HepG2 (cell line): ENCODE measurements around the gene IP6K3. TPM values are rescaled to one million over a fixed set of nuclear protein-coding genes. Genes with fewer than 3 reads are reported as not detected.

Source experiments
- CREB1 ChIP-seq, 2 experiments: fragments of 450-650 bp in 1 of 2; IDR thresholded peaks; 2 replicates each; pipeline ENCODE4 v1.6.1; 2016 to 2017; ENCODE audit warnings: control low read depth in 1 of 2, mild to moderate bottlenecking in 1 of 2, missing compliant biosample characterization in 1 of 2, missing genetic modification characterization in 1 of 2
- FOSL1 ChIP-seq: sonication (generic); formaldehyde crosslinking; IDR thresholded peaks from 2 replicates; pipeline ENCODE4 v1.9.0; 2021; ENCODE audit warnings: missing genetic modification reagents, borderline replicate concordance
- MED8 ChIP-seq: sonication (generic); formaldehyde crosslinking; IDR thresholded peaks from 2 replicates; pipeline ENCODE4 v1.8.1; 2023; ENCODE audit warnings: mild to moderate bottlenecking, missing genetic modification reagents; ENCODE audit not compliant: insufficient replicate concordance
- MEF2D ChIP-seq: sonication (generic); formaldehyde crosslinking; IDR thresholded peaks from 2 replicates; pipeline ENCODE4 v1.5.1; 2020; ENCODE audit warnings: mild to moderate bottlenecking, missing genetic modification reagents
- NFRKB ChIP-seq: fragments of 450-650 bp; IDR thresholded peaks from 2 replicates; pipeline ENCODE4 v1.6.1; 2017
- PRPF4 ChIP-seq: fragments of 200-400 bp; formaldehyde crosslinking; IDR thresholded peaks from 2 replicates; pipeline ENCODE4 v1.6.1; 2016; ENCODE audit warnings: low read length, low read depth; ENCODE audit not compliant: poor library complexity, severe bottlenecking
- RAD21 ChIP-seq: fragments of 450-650 bp; formaldehyde crosslinking; IDR thresholded peaks from 2 replicates; pipeline ENCODE4 v1.5.0; 2020; ENCODE audit warnings: mild to moderate bottlenecking
- RFX1 ChIP-seq: fragments of 450-650 bp; IDR thresholded peaks from 2 replicates; pipeline ENCODE4 v1.6.1; 2017
- RNF2 ChIP-seq: fragments of 450-650 bp; conservative IDR thresholded peaks from 2 replicates; pipeline ENCODE4 v1.6.1; 2016; ENCODE audit warnings: low read depth
- SETDB1 ChIP-seq: sonication (generic); formaldehyde crosslinking; IDR thresholded peaks from 2 replicates; pipeline ENCODE4 v1.5.1; 2020; ENCODE audit warnings: missing genetic modification reagents, mild to moderate bottlenecking, borderline replicate concordance
- SNAPC2 ChIP-seq: sonication (generic); formaldehyde crosslinking; IDR thresholded peaks from 2 replicates; pipeline ENCODE4 v1.8.1; 2022; ENCODE audit warnings: mild to moderate bottlenecking, missing genetic modification reagents
- TAF1 ChIP-seq: sonication (generic); formaldehyde crosslinking; IDR thresholded peaks from 2 replicates; pipeline ENCODE4 v1.4.0; 2020; ENCODE audit warnings: missing genetic modification reagents
- TMF1 ChIP-seq: sonication (generic); formaldehyde crosslinking; IDR thresholded peaks from 2 replicates; pipeline ENCODE4 v1.8.1; 2022; ENCODE audit warnings: low read depth, missing genetic modification reagents
- YEATS2 ChIP-seq: sonication (generic); formaldehyde crosslinking; IDR thresholded peaks from 2 replicates; pipeline ENCODE4 v1.4.0; 2020; ENCODE audit warnings: missing genetic modification reagents, borderline replicate concordance
- YY1 ChIP-seq: IDR thresholded peaks from 2 replicates; pipeline ENCODE4 v1.6.1; 2011; ENCODE audit warnings: low read length, low read depth, moderate library complexity, mild to moderate bottlenecking; ENCODE audit not compliant: insufficient read depth, insufficient replicate concordance
- ZNF24 ChIP-seq: fragments of 450-650 bp; IDR thresholded peaks from 2 replicates; pipeline ENCODE4 v1.6.1; 2017; ENCODE audit warnings: antibody characterized with exemption, mild to moderate bottlenecking
- ZNF354B ChIP-seq: sonication (generic); formaldehyde crosslinking; IDR thresholded peaks from 2 replicates; pipeline ENCODE4 v1.8.0; 2022; ENCODE audit warnings: mild to moderate bottlenecking, missing genetic modification reagents
- ZNF383 ChIP-seq: sonication (generic); formaldehyde crosslinking; IDR thresholded peaks from 2 replicates; pipeline ENCODE4 v1.4.0; 2020; ENCODE audit warnings: missing genetic modification reagents, mild to moderate bottlenecking, borderline replicate concordance
- ZNF644 ChIP-seq: IDR thresholded peaks from 2 replicates; pipeline ENCODE4 v1.6.1; 2016; ENCODE audit warnings: low read depth
- polyA plus RNA-seq, 8 experiments: library from polyadenylated mRNA; depleted of rRNA in 3 of 8; stranded (reverse) in 7 of 8; unstranded in 1 of 8; fragments of >200 nt; fragmentation: Illumina TruSeq in 4 of 8; extraction: Trizol in 4 of 8; gene quantifications; 2 replicates each; pipeline versions ENCODE4 v1.2.1 to v1.2.3, GENCODE V29; 2011 to 2016; ENCODE audit warnings: low read depth in 4 of 8, missing spikeins in 1 of 8, mixed read lengths in 1 of 8; ENCODE audit not compliant: insufficient read depth in 1 of 8
- total RNA-seq, 5 experiments: library from RNA; depleted of rRNA; stranded (reverse); fragments of >200 nt; fragmentation: Illumina TruSeq; extraction: Trizol; gene quantifications; 2 replicates each; pipeline ENCODE4 v1.2.3, GENCODE V29; 2016; ENCODE audit warnings: low read depth in 1 of 5
- TF ChIP-seq, protein P1 (sequence below): sonication (generic); formaldehyde crosslinking; IDR thresholded peaks from 2 replicates; pipeline ENCODE4 v1.5.0; 2020; ENCODE audit warnings: mild to moderate bottlenecking, missing genetic modification reagents, borderline replicate concordance
- TF ChIP-seq, protein P2 (sequence below): sonication (generic); formaldehyde crosslinking; IDR thresholded peaks from 2 replicates; pipeline ENCODE4 v1.5.0; 2020; ENCODE audit warnings: mild to moderate bottlenecking, low read depth, missing genetic modification reagents, borderline replicate concordance
- TF ChIP-seq, protein P3 (sequence below): sonication (generic); formaldehyde crosslinking; IDR thresholded peaks from 2 replicates; pipeline ENCODE4 v1.5.0; 2020; ENCODE audit warnings: missing genetic modification reagents

IP6K3 gene
- total and polyA plus RNA-seq, 2 of the 13 experiments (the other 11 are each of a cell fraction or from before 2014, with no cell fraction given) = 0.11 to 0.18 TPM

DNA sequence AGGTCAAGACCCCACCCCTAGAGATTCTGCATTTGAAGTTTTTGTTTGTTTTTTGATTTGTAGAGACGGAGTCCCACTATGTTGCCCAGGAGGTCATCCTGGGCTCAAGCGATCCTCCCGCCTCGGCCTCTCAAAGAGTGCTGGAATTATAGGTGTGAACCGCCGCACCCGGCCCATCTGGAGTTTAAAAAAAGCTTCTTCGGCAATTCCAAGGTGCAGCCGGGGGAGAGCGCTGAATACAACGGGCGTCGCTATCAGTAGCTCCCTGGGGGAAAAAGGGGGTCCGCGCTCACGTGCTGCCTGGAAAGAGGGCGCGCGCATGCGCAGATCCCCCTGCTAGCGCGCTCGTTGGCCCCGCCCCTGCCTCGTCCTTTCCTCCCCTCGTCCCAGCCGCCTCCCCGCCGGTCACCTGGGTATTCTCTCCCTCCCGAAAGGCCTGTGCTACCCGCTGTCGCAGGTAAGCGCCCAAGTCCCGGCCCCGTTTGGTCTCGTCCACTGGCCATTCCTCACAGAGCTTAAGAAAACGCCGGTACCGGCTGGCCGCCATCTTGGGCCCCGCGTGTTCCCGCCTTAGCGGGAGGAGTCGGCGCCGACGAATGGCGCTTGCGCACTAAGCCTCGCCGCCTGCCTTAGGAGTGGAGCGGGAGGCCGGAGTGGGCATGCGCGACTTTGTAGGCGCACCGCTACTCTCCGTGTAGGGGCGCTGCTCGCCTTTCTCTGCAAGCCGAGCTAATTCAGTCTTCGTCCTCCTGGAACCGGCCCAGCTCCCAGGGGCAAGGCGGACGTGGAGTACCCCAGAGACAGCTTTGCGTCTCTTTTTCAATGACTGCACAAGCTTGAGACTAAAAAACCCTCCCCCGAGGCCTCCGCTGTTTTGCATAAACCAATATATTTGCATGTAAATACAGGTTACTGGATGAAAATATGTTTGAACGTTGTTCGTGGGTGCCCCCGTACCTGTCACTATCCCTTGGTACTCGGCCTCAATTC, 35.3 kb downstream of the IP6K3 start, which contains the start of gene UQCC2 (continued):
- TF ChIP-seq, protein P1, sequence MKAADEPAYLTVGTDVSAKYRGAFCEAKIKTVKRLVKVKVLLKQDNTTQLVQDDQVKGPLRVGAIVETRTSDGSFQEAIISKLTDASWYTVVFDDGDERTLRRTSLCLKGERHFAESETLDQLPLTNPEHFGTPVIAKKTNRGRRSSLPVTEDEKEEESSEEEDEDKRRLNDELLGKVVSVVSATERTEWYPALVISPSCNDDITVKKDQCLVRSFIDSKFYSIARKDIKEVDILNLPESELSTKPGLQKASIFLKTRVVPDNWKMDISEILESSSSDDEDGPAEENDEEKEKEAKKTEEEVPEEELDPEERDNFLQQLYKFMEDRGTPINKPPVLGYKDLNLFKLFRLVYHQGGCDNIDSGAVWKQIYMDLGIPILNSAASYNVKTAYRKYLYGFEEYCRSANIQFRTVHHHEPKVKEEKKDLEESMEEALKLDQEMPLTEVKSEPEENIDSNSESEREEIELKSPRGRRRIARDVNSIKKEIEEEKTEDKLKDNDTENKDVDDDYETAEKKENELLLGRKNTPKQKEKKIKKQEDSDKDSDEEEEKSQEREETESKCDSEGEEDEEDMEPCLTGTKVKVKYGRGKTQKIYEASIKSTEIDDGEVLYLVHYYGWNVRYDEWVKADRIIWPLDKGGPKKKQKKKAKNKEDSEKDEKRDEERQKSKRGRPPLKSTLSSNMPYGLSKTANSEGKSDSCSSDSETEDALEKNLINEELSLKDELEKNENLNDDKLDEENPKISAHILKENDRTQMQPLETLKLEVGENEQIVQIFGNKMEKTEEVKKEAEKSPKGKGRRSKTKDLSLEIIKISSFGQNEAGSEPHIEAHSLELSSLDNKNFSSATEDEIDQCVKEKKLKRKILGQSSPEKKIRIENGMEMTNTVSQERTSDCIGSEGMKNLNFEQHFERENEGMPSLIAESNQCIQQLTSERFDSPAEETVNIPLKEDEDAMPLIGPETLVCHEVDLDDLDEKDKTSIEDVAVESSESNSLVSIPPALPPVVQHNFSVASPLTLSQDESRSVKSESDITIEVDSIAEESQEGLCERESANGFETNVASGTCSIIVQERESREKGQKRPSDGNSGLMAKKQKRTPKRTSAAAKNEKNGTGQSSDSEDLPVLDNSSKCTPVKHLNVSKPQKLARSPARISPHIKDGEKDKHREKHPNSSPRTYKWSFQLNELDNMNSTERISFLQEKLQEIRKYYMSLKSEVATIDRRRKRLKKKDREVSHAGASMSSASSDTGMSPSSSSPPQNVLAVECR (CRISPR knock-in tag) = peak; percentile 89
- TF ChIP-seq FOSL1 (no peak), MEF2D (CRISPR knock-in tag) (peak; percentile 82), TMF1 (CRISPR knock-in tag) (0 out of 2 replicates have a peak, but pooled peaks have one; percentile 83), ZNF354B (CRISPR knock-in tag) (peak; percentile 96; the same call in 1 of the 2 replicates), PRPF4 (no peak), ZNF383 (CRISPR knock-in tag) (no peak), ZNF644 (peak; percentile 29; the same call in 1 of the 2 replicates), RFX1 (no peak), RAD21 (CRISPR knock-in tag) (peak; percentile 97), SETDB1 (CRISPR knock-in tag) (no peak), SNAPC2 (peak; percentile 78; the same call in 1 of the 2 replicates), ZNF24 (no peak), CREB1 (IDR thresholded peaks at IDR 0.05) (no peak), CREB1 (CRISPR knock-in tag; IDR thresholded peaks at IDR 0.05) (no peak), TAF1 (CRISPR knock-in tag) (peak; percentile 97), YY1 (peak; percentile 100), RNF2 (peak; percentile 92), MED8 (CRISPR knock-in tag) (peak; percentile 30), YEATS2 (CRISPR knock-in tag) (peak; percentile 86), NFRKB (no peak)
- TF ChIP-seq, protein P2, sequence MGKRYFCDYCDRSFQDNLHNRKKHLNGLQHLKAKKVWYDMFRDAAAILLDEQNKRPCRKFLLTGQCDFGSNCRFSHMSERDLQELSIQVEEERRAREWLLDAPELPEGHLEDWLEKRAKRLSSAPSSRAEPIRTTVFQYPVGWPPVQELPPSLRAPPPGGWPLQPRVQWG (CRISPR knock-in tag) = no peak
- TF ChIP-seq, protein P3, sequence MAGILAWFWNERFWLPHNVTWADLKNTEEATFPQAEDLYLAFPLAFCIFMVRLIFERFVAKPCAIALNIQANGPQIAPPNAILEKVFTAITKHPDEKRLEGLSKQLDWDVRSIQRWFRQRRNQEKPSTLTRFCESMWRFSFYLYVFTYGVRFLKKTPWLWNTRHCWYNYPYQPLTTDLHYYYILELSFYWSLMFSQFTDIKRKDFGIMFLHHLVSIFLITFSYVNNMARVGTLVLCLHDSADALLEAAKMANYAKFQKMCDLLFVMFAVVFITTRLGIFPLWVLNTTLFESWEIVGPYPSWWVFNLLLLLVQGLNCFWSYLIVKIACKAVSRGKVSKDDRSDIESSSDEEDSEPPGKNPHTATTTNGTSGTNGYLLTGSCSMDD (CRISPR knock-in tag) = no peak
